HCT116 (cell line): ENCODE measurements around the gene HSPA1A. TPM values are rescaled to one million over a fixed set of nuclear protein-coding genes. Genes with fewer than 3 reads are reported as not detected.

Source experiments
- ATAC-seq: fragments of 200-7000 bp; cut with Tn5 transposase; 2 replicates; pipeline ENCODE4 v1.9.1; 2020; ENCODE audit warnings: mild to moderate bottlenecking, moderate library complexity
- BruUV-seq: library from RNA; stranded (reverse); fragments of 400-500 nt; replicated peaks from 2 replicates; lab custom pipeline; 2021; lab: Mats Ljungman, UMichigan
- CTCF ChIA-PET: fragments of 300-600 bp; sonication (Branson Sonifier 250); formaldehyde crosslinking; loops from one replicate; lab custom pipeline; 2021; ENCODE audit warnings: antibody characterized with exemption; lab: Charles Lee
- POLR2A ChIA-PET: fragments of 300-600, 350-600 bp; sonication (Branson Sonifier 250); formaldehyde crosslinking; loops from one replicate; lab custom pipeline; 2021; ENCODE audit warnings: antibody characterized with exemption; lab: Charles Lee
- RAD21 ChIA-PET, 2 experiments: fragments of 300-600 bp; sonication (Branson Sonifier 250); formaldehyde crosslinking; loops; one replicate each; lab custom pipeline; 2023; ENCODE audit warnings: low total read pairs in 2 of 2; ENCODE audit not compliant: uncharacterized antibody in 2 of 2, unreplicated experiment in 2 of 2, low non-redundant PET in 1 of 2; lab: Charles Lee
- DNase-seq: peaks from one replicate; pipeline ENCODE4 v3.0.0-alpha.2; 2010; ENCODE audit warnings: low read depth, low spot score
- H2AFZ ChIP-seq: fragments of 200-600 bp; shearing (Covaris generic), sonication (generic); 2 replicates; pipeline ENCODE4 v1.6.1; 2017; ENCODE audit warnings: low read depth, mixed run types, mixed read lengths, antibody characterized with exemption, low read length; ENCODE audit not compliant: poor library complexity, severe bottlenecking
- H3K27ac ChIP-seq: 2 replicates; pipeline ENCODE4 v1.5.1; 2012; ENCODE audit warnings: low read depth, low read length
- H3K27me3 ChIP-seq: fragments of 200-600 bp; sonication (generic); 2 replicates; pipeline ENCODE4 v1.6.1; 2016; ENCODE audit warnings: mixed run types, low read length, mixed read lengths; ENCODE audit not compliant: insufficient read depth
- H3K36me3 ChIP-seq, 2 experiments: fragments of 200-500 bp in 1 of 2; fragments of 200-600 bp in 1 of 2; sonication (Bioruptor generic) in 1 of 2; sonication (generic) in 1 of 2; 2 replicates each; pipeline versions ENCODE4 v1.5.1 to v1.6.1; 2014 to 2016; ENCODE audit warnings: low read length in 2 of 2, inconsistent platforms in 1 of 2, mixed read lengths in 1 of 2, mixed run types in 1 of 2; ENCODE audit not compliant: insufficient read depth in 2 of 2, control insufficient read depth in 1 of 2
- H3K4me1 ChIP-seq, 2 experiments: fragments of 200-600 bp in 1 of 2; sonication (generic) in 1 of 2; 2 replicates each; pipeline versions ENCODE4 v1.5.1 to v1.6.1; 2012 to 2017; ENCODE audit warnings: low read length in 2 of 2, inconsistent platforms in 1 of 2, mild to moderate bottlenecking in 1 of 2, mixed read lengths in 1 of 2, mixed run types in 1 of 2, moderate library complexity in 1 of 2; ENCODE audit not compliant: insufficient read depth in 2 of 2, control insufficient read depth in 1 of 2
- H3K4me2 ChIP-seq: fragments of 200-600 bp; sonication (generic); 2 replicates; pipeline ENCODE4 v1.6.1; 2017; ENCODE audit warnings: mixed run types, low read length, mixed read lengths
- H3K4me3 ChIP-seq, 2 experiments: fragments of 200-600 bp in 1 of 2; sonication (generic) in 1 of 2; replicated peaks in 1 of 2; 2 replicates each; pipeline ENCODE4 v1.5.1; 2011 to 2016; ENCODE audit warnings: low read length in 2 of 2, control low read depth in 1 of 2, low read depth in 1 of 2, mild to moderate bottlenecking in 1 of 2, mixed read lengths in 1 of 2, mixed run types in 1 of 2
- H3K79me2 ChIP-seq: fragments of 200-600 bp; sonication (generic); 2 replicates; pipeline ENCODE4 v1.6.1; 2017; ENCODE audit warnings: mild to moderate bottlenecking, mixed run types, low read length, moderate library complexity, mixed read lengths; ENCODE audit not compliant: insufficient read depth
- H3K9ac ChIP-seq: fragments of 200-600 bp; sonication (generic); 2 replicates; pipeline ENCODE4 v1.6.1; 2016; ENCODE audit warnings: low read length, mixed read lengths
- H3K9me2 ChIP-seq: fragments of 200-600 bp; sonication (generic), shearing (Covaris generic); 2 replicates; pipeline ENCODE4 v1.6.1; 2017; ENCODE audit warnings: mixed run types, mild to moderate bottlenecking, moderate library complexity; ENCODE audit not compliant: insufficient read depth
- H3K9me3 ChIP-seq, 2 experiments: fragments of 200-500 bp in 1 of 2; fragments of 200-600 bp in 1 of 2; sonication (Bioruptor generic) in 1 of 2; sonication (generic) in 1 of 2; 2 replicates each; pipeline ENCODE4 v1.6.1; 2014 to 2017; ENCODE audit warnings: low read length in 2 of 2, mixed read lengths in 2 of 2, inconsistent platforms in 1 of 2, low read depth in 1 of 2, mild to moderate bottlenecking in 1 of 2, mixed run types in 1 of 2, moderate library complexity in 1 of 2; ENCODE audit not compliant: control insufficient read depth in 1 of 2, insufficient read depth in 1 of 2
- H4K20me1 ChIP-seq: fragments of 200-600 bp; sonication (generic), shearing (Covaris generic); 2 replicates; pipeline ENCODE4 v1.6.1; 2017; ENCODE audit warnings: mixed run types, mild to moderate bottlenecking, moderate library complexity; ENCODE audit not compliant: insufficient read depth
- CBX3 ChIP-seq: IDR thresholded peaks from 2 replicates; pipeline ENCODE4 v1.6.1; 2012; ENCODE audit warnings: low read depth
- CEBPB ChIP-seq: IDR thresholded peaks from 2 replicates; pipeline ENCODE4 v1.6.1; 2012; ENCODE audit warnings: low read depth
- JUND ChIP-seq: IDR thresholded peaks from 2 replicates; pipeline ENCODE4 v1.6.1; 2012
- POLR2A ChIP-seq: IDR thresholded peaks from 2 replicates; pipeline ENCODE4 v1.7.0; 2011; ENCODE audit warnings: borderline replicate concordance; ENCODE audit not compliant: insufficient read depth, insufficient read length; ENCODE audit errors: extremely low read depth
- RAD21 ChIP-seq: IDR thresholded peaks from 2 replicates; pipeline ENCODE4 v1.6.1; 2012; ENCODE audit warnings: low read depth, mild to moderate bottlenecking
- SIN3A ChIP-seq: IDR thresholded peaks from 2 replicates; pipeline ENCODE4 v1.6.1; 2012; ENCODE audit warnings: low read depth
- TCF7L2 ChIP-seq: IDR thresholded peaks from 2 replicates; pipeline ENCODE4 v1.7.0; 2011; ENCODE audit warnings: borderline replicate concordance, inconsistent platforms; ENCODE audit not compliant: insufficient read depth, insufficient read length; ENCODE audit errors: extremely low read depth
- ZNF274 ChIP-seq: fragments of 200-500 bp; sonication (Bioruptor generic); IDR thresholded peaks from 2 replicates; pipeline ENCODE4 v1.6.1; 2014; ENCODE audit warnings: mild to moderate bottlenecking, low read depth, low read length, inconsistent platforms
- intact Hi-C: fragments of 100-400 bp; cut with micrococcal nuclease; formaldehyde crosslinking; loops from 2 replicates; pipeline ENCODE4 v1.10.0; 2022
- total RNA-seq: library from RNA; stranded (reverse); gene quantifications from one replicate; pipeline ENCODE4 v1.2.1, GENCODE V29; 2021; ENCODE audit not compliant: unreplicated experiment
- TF ChIP-seq, protein P1 (sequence below): IDR thresholded peaks from 2 replicates; pipeline ENCODE4 v1.6.1; 2012; ENCODE audit warnings: low read depth
- TF ChIP-seq, protein P2 (sequence below): IDR thresholded peaks from 2 replicates; pipeline ENCODE4 v1.6.1; 2011; ENCODE audit warnings: mild to moderate bottlenecking, low read length, moderate library complexity; ENCODE audit not compliant: insufficient replicate concordance; ENCODE audit errors: extremely low read depth

The HSPA1A gene
- total RNA-seq, 1 experiment from 2014 or later: 5.0 TPM

DNA sequence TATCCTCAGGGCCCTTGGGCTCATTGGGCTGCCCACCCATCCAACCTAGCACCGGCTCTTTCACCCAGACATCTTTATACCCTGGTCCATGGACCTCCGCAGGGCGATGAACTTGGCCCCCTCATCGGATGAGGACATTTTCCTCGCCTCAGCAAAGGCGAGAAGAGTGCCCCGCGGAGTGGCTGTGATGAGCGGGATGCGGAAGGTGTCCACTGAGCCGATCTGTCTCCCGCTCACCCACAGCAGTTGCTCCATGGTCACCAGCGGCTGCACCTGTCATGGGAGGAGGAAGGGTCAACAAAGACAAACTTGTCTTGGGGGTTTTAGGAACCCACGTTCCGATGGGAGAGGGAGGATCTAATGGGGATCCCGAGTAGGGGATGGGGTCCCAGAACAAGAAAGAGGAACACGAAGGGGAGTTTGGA is 46.6 kb downstream of the HSPA1A start:
- no peak for ATAC-seq
- H3K4me2 ChIP-seq: peak overlapping the region; percentile 95
- peak overlapping the region; percentile 78 to 79 for H3K4me3 ChIP-seq
- TF ChIP-seq, protein P1, sequence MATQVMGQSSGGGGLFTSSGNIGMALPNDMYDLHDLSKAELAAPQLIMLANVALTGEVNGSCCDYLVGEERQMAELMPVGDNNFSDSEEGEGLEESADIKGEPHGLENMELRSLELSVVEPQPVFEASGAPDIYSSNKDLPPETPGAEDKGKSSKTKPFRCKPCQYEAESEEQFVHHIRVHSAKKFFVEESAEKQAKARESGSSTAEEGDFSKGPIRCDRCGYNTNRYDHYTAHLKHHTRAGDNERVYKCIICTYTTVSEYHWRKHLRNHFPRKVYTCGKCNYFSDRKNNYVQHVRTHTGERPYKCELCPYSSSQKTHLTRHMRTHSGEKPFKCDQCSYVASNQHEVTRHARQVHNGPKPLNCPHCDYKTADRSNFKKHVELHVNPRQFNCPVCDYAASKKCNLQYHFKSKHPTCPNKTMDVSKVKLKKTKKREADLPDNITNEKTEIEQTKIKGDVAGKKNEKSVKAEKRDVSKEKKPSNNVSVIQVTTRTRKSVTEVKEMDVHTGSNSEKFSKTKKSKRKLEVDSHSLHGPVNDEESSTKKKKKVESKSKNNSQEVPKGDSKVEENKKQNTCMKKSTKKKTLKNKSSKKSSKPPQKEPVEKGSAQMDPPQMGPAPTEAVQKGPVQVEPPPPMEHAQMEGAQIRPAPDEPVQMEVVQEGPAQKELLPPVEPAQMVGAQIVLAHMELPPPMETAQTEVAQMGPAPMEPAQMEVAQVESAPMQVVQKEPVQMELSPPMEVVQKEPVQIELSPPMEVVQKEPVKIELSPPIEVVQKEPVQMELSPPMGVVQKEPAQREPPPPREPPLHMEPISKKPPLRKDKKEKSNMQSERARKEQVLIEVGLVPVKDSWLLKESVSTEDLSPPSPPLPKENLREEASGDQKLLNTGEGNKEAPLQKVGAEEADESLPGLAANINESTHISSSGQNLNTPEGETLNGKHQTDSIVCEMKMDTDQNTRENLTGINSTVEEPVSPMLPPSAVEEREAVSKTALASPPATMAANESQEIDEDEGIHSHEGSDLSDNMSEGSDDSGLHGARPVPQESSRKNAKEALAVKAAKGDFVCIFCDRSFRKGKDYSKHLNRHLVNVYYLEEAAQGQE: no peak
- TF ChIP-seq RAD21: no peak
- TF ChIP-seq TCF7L2: no peak
- no peak for TF ChIP-seq SIN3A
- TF ChIP-seq CBX3: no peak
- no peak for TF ChIP-seq ZNF274
- TF ChIP-seq POLR2A: no peak
- no peak for TF ChIP-seq CEBPB
- no peak for TF ChIP-seq JUND
- TF ChIP-seq, protein P2, sequence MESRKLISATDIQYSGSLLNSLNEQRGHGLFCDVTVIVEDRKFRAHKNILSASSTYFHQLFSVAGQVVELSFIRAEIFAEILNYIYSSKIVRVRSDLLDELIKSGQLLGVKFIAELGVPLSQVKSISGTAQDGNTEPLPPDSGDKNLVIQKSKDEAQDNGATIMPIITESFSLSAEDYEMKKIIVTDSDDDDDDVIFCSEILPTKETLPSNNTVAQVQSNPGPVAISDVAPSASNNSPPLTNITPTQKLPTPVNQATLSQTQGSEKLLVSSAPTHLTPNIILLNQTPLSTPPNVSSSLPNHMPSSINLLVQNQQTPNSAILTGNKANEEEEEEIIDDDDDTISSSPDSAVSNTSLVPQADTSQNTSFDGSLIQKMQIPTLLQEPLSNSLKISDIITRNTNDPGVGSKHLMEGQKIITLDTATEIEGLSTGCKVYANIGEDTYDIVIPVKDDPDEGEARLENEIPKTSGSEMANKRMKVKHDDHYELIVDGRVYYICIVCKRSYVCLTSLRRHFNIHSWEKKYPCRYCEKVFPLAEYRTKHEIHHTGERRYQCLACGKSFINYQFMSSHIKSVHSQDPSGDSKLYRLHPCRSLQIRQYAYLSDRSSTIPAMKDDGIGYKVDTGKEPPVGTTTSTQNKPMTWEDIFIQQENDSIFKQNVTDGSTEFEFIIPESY: no peak
- no TSS peak for BruUV-seq
- H3K4me1 ChIP-seq: peaks cover 0 to 31% of the 10 kb centered on the region in 2 experiments; a peak in 3 of 4 replicates
- no peaks in the 10 kb centered on the region for H3K27me3 ChIP-seq
- intact Hi-C loops: loop anchor here (2.0 kb wide), 1 partner anchor 27 kb away; no protein-coding TSS in a partner anchor
- no peaks in the 10 kb centered on the region for H3K79me2 ChIP-seq
- CTCF ChIA-PET: interaction anchor here (1.1 kb wide), 1 partner anchor 55 kb away, joined by 3 read pairs; the partner anchor contains the start of gene LSM2
- no peaks in the 10 kb centered on the region for H3K9me2 ChIP-seq
- H3K36me3 ChIP-seq: no peaks in the 10 kb centered on the region
- H3K27ac ChIP-seq: no peak overlapping the region
- H3K9me3 ChIP-seq: no peaks in the 10 kb centered on the region
- POLR2A ChIA-PET: interaction anchor here (0.6 to 2.0 kb wide), 5 partner anchors 9 to 75 kb away, joined by 3 to 17 read pairs (median 4); partner anchors contain the start of gene HSPA1B
- RAD21 ChIA-PET: no interaction called here
- H4K20me1 ChIP-seq: no peaks in the 10 kb centered on the region
- H3K9ac ChIP-seq: peak overlapping the region; percentile 61
- no peak for DNase-seq
- H2AFZ ChIP-seq: no peak overlapping the region
